NCI-H2227 treated with DMSO at 0.1 percent for 48 hours (cell line): ENCODE data around the gene CTBP1.

Source experiments
- DNase-seq: peaks from one replicate; lab custom pipeline; 2025; lab: John Stamatoyannopoulos, UW

Gene CTBP1

GRCh38 chr4:1209821-1210220, 39.1 kb downstream of the CTBP1 start:
- no peak for DNase-seq

- no peak for DNase-seq
These were observed 39.8 kb downstream of the CTBP1 start for GRCh38 chr4:1208970-1209704.

GRCh38 chr4:1208266-1208961, 40.5 kb downstream of the CTBP1 start:
- no peak for DNase-seq

DNA sequence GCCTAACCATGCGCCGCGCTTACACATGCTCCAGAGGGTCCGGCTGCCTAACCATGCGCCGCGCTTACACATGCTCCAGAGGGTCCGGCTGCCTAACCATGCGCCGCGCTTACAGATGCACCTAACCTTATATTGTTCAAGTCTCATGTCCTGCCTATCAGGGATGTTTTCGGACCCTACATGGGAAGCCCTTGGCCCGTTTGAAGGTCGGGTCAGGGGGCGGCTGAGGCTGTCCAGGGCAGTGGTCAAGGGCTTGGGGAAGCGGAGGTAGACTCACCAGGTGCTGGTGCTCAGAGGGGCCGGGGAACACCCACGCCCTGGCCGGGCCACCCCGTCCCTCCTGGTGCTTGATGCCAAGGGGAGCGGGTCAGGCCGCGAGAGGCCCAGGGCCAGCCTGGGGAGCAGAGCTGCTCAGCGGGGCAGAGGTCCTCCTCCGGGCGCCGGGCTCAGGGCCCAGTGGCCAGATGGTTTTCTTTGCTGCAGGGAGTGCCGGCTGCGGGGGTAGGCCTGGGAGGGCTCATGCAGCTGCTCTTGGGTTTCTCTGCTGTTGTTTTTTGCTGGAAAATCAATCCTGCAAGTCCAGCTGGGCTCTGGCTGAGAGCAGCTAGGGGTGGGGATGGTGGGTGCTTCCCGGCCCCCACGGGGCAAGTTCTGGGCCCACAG, 41.2 kb downstream of the CTBP1 start:
- no peak for DNase-seq

GRCh38 chr4:1207157-1207470, 41.8 kb downstream of the CTBP1 start:
- DNase-seq: no peak

- DNase-seq: no peak
These were observed 42.4 kb downstream of the CTBP1 start for GRCh38 chr4:1206299-1207156.

DNA sequence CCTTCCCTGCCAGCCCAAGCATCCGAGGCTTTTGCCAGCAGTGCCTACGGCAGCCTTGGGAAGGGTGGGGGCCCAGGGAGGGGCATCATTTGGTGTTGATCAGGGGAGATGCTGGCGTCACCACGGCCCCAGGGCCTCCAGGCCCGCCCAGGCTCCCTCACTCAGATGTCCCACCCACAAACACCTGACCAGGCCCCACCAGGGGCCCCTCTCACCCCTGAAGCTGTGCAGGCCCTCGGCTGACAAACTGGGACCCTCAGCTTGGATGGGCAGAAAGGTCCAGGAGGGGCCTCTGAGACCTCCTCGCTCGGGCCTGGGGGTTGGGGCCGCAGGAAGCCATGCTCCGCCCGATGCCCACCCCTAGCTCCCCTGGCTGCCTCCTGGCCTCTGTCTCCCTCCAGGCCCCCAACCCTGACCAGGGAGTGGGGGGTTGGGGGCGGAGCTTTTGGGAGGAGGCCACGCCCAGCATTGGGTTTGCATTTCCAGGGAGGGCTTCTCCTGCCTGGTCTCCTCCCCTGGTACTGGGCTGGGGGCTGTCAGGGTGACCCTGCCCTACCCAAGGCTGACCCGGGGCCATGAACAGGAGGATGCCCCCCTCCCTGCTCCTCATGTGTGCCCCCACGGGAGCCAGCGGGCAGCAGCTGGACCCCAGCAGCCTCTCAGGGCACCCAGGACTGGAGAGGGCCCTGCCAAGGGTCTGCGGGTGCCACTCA, 43.2 kb downstream of the CTBP1 start:
- DNase-seq: no peak

DNA sequence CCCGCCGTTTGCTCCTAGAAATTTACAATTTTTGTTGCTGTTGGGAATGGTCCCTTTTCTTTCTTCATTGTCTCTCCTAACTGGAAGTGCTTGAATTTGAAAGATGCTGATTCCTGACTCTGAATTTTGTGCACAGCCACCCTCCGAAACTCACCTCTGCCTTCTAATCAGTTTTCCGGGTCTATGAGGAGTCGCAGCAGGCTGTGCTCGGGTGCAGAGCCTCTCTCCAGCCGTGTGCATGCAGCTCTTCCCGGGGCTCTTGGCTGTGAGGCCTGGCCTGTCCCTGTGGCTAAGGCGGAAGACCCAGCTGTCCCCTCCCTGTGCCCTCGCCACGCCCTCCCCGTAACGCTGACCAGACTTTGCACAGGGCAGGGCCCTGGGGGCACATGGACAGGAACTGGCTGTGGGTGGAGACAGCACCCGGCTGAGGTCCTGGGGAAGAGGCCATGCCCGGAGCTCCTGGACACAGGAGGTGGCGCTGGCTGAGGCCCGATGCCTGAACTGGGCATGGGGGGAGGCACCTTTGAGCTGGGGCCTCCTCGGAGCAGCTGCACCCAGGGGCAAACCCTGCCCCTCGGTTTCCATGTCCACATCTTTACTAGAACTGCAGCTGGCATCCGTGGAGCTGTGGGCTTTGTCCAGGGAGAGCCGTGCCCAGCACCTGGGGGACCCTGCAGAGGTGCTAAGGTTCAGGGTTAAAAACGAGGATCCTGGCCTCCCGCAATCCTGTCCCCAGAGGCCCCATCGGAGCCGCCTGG, 43.9 kb downstream of the CTBP1 start:
- no peak for DNase-seq

DNA sequence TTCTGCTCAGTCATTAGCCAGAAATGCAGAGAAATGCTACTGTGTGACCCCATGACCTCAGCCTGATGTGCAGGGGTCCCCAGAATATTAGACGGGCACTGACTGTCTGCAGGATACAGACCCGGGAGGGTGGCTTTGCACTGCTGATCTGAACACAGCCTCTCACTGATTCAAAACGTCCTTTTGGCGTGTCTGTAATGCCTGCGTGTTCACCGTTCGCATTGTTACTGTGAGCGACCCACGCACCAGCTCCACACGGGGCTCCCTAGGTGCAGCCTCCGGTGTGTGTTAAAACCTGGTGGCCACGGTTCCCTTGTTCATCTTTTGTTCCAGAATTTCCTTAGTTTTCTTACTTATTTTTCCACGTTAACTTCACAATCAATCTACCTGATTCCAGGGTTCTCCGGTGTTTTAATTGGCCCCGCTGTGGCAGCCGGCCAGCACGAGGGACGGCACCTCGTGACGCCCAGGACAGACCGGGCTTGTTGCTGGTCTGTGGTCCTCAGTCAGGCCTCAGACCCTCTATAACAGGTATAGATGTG, 44.6 kb downstream of the CTBP1 start:
- DNase-seq: no peak

DNA sequence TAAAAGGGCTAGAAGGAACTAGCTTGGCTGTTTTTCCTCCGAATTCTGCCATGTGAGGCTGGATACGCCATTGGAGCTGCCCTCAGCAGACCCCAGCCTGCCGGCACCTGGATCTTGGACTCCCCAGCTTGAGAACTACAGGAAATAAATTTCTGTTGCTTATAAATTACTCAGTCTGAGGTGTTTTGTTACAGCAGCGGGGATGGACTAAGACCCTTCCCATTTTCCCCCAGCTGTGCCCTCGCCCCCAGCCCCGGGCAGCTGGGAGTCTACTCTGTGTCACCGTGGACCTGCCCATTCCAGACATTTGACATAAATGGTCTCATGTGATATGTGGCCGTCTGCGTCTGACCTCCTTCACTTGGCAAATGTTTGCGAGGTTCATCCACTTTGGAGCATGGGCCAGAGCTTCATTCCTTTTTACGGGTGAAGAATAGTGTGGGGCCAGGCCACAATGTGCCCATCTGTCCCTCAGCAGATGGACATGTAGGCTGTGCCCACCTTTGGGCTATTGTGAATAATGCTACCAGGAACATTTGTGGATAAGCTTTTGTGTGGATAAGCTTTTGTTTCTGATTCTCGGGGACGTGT, 45.8 kb downstream of the CTBP1 start:
- DNase-seq: no peak

- no peak for DNase-seq
These were observed 46.4 kb downstream of the CTBP1 start for GRCh38 chr4:1202526-1203011.

- no peak for DNase-seq
These were observed 46.9 kb downstream of the CTBP1 start for GRCh38 chr4:1201851-1202525.

GRCh38 chr4:1200425-1201035, 48.4 kb downstream of the CTBP1 start:
- no peak for DNase-seq

DNA sequence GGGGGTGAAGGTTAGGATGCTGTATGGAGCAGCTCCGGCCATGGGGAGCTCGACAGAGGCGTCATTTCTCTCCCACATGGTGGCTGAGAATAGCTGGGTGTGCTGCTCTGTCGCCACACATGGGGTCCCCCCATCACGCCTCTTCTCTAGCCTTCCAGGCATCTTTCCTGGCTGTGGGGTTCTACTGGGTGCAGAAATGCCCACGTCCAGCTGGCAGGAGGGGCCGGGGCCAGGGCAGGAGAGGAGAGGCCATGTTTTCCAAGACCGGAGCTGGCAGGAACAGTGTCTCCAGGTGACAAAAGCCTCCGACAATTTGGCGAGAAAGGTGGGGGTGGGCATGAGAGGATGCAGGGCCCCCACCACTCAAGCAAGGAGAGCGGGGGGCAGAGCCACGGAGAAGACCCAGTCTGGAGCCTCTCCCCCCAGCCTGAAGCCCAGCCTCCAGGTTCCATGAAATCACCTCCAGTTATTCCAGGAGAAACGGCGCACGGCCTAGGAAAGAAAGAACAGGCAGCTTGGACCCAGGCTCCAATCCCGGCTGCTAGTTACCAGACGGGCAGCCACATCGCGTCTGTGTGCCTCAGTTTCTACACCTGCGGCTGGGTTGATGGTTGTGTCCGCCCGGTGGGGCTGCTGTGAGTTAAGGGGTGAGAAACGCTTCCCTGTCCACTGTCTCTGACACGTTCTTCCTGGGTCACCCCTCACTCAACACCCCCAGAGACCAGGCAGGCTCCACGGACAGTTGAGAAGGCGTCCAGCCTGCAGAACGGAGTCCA, 49.2 kb downstream of the CTBP1 start:
- DNase-seq: no peak

DNA sequence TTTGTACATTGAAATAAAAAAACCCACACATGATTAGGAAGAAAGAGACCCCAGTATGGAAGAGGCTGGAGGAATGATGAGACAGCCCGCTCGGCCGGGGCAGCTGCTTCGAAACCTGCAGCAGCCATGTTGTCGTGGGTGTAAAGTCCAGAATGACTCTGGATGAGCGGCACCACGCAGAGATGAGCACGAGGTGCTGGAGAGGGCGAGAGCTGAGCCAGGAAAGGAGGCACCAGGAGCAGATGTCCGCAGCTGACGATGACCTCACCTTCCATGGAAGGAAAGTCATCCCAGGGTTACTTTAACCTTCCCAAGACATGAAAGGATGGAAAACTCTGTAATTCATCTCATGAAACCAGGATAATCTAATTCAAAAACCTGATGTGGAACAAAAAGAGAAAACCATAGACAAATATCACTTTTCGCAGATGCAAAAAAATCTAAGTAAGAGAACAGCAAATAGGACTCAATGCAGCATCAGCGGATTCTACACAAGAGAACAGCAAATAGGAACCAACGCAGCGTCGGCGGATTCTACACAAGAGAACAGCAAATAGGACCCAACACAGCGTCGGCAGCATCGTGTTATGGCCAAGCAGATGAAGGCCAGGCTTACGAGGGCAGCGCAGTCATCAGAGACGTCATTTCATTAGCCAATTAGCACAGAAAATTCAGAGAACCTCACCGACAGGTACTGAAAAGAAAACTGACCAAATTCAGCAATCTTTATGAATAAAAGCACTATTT, 50.7 kb downstream of the CTBP1 start:
- DNase-seq: no peak

DNA sequence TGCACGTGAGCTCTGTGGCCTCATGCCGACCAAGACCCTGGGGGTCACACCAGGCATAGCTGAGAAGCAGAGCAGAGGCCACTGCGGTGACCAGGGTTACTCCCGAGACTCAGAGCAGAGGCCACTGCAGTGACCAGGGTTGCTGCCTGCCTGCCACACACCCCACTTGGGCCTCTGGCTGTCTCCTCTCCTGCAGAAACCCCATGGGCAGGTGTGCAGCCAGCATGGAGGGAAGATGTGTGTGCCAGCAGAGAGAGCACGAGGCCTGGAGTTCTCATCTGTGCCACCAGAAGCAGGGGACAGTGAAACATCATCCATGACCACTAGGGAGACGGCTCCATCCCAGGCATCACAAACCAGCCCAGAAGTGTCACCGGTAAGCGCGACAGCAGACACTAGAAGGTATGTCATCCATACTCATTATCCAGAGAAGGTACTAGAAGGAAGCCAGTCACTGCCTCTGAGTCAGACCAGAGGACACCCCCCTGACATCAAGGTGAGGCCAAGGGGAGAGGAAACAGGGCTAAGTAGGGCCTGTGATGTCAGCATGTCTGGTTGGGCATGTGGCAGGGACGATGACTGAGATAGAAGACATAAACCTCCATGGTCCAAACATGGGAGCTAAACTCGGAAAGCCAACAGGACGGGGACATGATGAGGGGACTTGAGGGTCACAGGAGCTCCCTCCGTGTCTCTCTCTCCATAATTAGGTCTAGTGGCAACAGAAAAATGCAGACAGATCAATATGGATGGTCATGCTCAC, 52.3 kb downstream of the CTBP1 start:
- no peak for DNase-seq

- DNase-seq: no peak
These were observed 53.0 kb downstream of the CTBP1 start for GRCh38 chr4:1195891-1196401.
